AG10803 (cell line): Measurements from ENCODE around the gene GHRL.

ENCODE experiments used
- DNase-seq: peaks from one replicate; pipeline ENCODE4 v3.0.0; 2010; ENCODE audit warnings: low read depth
- H3K4me3 ChIP-seq: 2 replicates; pipeline ENCODE4 v1.5.1; 2011; ENCODE audit warnings: mild to moderate bottlenecking, low read length, control low read depth
- TF ChIP-seq, protein P1 (sequence below): conservative IDR thresholded peaks from 2 replicates; pipeline ENCODE4 v1.5.1; 2011; ENCODE audit warnings: mild to moderate bottlenecking, low read length, control low read depth, inconsistent platforms

GHRL gene, protein sequence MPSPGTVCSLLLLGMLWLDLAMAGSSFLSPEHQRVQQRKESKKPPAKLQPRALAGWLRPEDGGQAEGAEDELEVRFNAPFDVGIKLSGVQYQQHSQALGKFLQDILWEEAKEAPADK

DNA sequence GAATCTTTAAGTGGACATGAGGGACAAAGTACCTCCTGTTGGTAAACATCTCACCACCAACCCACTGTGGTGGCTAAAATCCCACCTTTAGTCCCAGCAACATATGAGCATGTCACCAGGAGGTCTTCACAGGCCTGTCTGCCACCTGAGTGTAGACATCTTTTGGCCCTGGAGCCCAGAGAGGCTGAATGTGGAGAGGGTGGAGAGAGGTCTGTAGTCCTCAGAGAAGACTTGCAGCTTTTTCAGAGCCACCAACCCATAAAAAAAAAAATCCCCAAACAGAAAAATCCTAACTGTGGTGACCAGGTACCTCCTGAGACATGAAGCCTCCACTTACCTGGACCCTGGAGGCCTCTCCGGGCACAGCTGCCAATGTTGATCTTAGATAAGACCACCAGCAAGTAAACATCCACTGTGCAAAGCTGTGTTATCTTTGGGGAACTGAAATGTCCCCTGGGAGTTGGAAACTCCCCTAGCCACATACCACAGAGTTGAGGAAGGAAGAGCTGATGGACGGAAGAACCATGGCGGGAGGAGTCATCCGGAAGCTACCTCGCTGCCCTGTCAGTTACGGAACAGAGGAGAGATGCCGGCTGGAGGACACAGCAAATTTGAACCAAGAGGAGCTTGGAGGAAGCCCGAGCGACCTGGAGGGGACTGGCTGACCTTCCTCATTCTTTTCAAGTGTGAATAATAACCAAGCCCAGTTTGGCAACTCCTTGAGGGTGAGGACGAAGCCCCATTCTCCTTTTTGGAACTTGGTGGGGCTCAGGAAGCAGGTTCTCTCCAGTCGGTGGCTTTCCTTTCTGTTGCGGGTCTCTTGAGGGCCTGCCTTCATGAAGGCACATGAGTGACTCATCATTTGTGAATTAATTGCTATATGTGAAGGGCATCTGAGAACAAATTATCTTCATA is at the start of gene GHRL:
TSS of gene GHRL (minus strand) at position 443 of the 915 bp plus-strand sequence. CDS start 2,767 bp downstream, outside the sequence.
- H3K4me3 ChIP-seq, result no peak within 1 kb of the TSS
- TF ChIP-seq, protein P1, sequence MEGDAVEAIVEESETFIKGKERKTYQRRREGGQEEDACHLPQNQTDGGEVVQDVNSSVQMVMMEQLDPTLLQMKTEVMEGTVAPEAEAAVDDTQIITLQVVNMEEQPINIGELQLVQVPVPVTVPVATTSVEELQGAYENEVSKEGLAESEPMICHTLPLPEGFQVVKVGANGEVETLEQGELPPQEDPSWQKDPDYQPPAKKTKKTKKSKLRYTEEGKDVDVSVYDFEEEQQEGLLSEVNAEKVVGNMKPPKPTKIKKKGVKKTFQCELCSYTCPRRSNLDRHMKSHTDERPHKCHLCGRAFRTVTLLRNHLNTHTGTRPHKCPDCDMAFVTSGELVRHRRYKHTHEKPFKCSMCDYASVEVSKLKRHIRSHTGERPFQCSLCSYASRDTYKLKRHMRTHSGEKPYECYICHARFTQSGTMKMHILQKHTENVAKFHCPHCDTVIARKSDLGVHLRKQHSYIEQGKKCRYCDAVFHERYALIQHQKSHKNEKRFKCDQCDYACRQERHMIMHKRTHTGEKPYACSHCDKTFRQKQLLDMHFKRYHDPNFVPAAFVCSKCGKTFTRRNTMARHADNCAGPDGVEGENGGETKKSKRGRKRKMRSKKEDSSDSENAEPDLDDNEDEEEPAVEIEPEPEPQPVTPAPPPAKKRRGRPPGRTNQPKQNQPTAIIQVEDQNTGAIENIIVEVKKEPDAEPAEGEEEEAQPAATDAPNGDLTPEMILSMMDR, result no peak
- DNase-seq, result no peak

DNA sequence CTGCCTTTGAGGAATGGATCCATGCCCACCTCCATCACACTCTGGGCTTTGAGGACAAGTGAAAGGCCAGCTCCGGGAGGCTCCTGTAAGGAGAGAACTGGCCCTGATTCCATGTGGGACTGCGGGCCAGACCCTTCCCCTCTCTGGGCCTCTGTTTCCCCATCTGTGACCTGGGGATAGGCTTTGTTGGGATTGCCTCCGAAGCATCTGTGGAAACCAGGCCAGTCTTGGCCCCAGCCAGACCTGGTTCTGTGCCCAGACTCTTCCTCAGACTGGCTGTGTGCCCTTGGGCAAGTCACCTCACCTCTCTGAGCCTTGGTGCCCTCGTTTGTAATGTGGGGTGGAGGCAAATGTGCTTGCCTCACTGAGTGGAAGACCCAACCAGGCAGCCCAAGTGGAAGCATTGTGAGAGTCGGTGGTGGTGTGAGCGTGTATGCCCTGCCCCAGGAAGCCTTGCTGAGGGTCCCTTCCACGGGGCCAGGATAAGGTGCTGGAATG is 49.2 kb upstream of the GHRL start:
- H3K4me3 ChIP-seq, result no peak overlapping the region
- DNase-seq, result no peak
- TF ChIP-seq, protein P1, result no peak

DNA sequence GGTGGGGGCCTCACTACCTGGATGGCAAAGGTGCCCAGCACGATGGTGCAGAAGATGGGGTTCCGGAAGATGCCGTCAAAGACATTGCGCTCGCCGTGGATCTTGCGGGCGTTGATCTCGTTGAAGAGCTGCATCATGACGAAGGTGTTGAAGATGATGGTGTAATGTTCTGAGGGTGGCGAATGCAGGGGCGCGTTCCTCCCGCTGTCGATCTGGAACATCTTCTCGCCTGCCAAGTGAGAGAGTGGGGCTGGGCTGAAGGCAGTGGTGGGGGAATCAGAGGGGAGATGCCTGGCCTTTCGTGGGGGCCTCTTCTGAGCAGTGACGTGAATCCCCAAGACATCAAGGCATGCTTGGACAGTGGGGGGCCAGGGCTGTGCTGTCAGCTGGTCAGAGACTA is 47.7 kb upstream of the GHRL start:
- H3K4me3 ChIP-seq, result no peak overlapping the region
- TF ChIP-seq, protein P1, result no peak
- DNase-seq, result no peak

- no peak for DNase-seq
- no peak overlapping the region for H3K4me3 ChIP-seq
- TF ChIP-seq, protein P1, result no peak
These were observed 47.3 kb upstream of the GHRL start for GRCh38 chr3:10340046-10340445.

- no peak overlapping the region for H3K4me3 ChIP-seq
- TF ChIP-seq, protein P1, result no peak
- DNase-seq, result no peak
These were observed 46.7 kb upstream of the GHRL start for GRCh38 chr3:10339376-10339955.

DNA sequence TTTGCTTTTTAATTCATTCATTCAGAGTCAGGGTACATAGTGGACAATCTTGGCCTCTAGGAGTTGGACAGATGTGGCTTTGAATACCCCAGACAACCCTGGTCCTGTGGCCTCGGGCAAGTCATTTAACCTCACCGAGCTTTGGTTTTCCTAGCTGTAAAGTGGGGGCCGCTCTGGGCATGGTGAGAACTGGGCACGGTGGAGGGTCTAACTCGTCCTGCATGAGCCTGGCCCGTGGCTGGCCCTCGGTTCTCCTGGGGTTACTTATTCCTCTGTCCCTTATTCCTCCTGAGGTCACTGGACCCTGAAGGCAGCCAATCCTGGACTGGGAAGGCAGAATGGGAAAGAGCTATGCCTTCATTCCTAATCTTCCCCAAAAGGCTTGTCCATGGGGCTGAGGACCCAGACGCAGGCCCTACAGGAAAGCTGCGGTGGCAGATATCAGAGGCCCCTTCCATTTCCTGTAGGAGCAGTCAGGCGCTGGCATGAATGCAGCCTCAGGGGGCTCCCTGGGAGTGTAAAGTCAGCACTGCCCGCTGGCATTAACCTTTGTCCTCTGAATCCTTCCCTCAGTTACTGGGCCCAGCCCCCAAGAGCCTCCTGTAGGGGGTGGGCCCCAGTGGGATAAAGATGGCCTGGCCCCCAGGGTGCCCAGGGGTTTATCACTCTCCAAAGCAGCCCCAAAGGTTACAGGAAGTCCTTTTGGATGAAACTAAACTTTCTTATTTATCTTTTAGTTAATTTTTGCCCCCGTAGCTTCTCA is 46.0 kb upstream of the GHRL start:
- TF ChIP-seq, protein P1, result no peak
- DNase-seq, result no peak
- H3K4me3 ChIP-seq, result no peak overlapping the region
